ENCODE data around the gene VSTM2L. TPM values are rescaled to one million over a fixed set of nuclear protein-coding genes. Genes with fewer than 3 reads are reported as not detected.

Gene VSTM2L
- total and polyA plus RNA-seq, 2 of the 13 experiments (the other 11 are each of a cell fraction or from before 2014, with no cell fraction given): not detected

DNA sequence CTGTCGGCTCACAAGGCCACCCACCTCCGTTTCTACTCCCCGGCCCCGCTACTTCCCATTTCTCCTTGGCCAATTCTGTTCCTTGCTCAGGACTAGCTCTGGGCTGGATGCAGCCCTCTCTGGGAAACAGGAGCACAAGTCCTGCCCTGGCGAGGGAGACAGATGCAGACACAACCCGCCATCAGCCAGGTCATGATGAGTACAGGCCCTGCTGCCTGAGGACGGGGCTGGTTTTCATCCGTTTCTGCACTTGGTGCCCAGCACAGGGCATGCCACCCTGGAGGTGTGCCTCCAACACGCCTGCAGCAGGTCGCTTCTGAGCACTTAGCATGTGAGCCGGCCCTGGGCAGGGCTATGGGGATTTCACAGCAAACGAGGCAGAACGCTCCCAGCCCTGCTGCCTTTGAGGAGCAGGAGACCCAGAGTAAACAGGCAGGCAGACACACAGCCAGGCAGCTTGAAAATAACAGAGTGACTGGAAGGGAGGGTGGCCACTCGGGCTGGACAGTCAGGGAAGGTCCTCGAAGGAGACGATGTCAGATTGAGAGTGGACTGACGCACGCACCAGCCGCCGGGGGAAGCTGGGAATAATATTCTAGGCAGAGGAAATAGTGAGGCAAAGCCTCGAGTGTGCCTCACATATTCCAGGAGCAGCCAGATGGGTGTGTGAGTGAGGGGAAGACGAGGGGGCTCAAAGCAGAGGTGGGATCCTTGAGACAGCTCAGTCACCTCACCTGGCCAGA is 21.2 kb upstream of the VSTM2L start (continued):
- TF ChIP-seq, protein P1, sequence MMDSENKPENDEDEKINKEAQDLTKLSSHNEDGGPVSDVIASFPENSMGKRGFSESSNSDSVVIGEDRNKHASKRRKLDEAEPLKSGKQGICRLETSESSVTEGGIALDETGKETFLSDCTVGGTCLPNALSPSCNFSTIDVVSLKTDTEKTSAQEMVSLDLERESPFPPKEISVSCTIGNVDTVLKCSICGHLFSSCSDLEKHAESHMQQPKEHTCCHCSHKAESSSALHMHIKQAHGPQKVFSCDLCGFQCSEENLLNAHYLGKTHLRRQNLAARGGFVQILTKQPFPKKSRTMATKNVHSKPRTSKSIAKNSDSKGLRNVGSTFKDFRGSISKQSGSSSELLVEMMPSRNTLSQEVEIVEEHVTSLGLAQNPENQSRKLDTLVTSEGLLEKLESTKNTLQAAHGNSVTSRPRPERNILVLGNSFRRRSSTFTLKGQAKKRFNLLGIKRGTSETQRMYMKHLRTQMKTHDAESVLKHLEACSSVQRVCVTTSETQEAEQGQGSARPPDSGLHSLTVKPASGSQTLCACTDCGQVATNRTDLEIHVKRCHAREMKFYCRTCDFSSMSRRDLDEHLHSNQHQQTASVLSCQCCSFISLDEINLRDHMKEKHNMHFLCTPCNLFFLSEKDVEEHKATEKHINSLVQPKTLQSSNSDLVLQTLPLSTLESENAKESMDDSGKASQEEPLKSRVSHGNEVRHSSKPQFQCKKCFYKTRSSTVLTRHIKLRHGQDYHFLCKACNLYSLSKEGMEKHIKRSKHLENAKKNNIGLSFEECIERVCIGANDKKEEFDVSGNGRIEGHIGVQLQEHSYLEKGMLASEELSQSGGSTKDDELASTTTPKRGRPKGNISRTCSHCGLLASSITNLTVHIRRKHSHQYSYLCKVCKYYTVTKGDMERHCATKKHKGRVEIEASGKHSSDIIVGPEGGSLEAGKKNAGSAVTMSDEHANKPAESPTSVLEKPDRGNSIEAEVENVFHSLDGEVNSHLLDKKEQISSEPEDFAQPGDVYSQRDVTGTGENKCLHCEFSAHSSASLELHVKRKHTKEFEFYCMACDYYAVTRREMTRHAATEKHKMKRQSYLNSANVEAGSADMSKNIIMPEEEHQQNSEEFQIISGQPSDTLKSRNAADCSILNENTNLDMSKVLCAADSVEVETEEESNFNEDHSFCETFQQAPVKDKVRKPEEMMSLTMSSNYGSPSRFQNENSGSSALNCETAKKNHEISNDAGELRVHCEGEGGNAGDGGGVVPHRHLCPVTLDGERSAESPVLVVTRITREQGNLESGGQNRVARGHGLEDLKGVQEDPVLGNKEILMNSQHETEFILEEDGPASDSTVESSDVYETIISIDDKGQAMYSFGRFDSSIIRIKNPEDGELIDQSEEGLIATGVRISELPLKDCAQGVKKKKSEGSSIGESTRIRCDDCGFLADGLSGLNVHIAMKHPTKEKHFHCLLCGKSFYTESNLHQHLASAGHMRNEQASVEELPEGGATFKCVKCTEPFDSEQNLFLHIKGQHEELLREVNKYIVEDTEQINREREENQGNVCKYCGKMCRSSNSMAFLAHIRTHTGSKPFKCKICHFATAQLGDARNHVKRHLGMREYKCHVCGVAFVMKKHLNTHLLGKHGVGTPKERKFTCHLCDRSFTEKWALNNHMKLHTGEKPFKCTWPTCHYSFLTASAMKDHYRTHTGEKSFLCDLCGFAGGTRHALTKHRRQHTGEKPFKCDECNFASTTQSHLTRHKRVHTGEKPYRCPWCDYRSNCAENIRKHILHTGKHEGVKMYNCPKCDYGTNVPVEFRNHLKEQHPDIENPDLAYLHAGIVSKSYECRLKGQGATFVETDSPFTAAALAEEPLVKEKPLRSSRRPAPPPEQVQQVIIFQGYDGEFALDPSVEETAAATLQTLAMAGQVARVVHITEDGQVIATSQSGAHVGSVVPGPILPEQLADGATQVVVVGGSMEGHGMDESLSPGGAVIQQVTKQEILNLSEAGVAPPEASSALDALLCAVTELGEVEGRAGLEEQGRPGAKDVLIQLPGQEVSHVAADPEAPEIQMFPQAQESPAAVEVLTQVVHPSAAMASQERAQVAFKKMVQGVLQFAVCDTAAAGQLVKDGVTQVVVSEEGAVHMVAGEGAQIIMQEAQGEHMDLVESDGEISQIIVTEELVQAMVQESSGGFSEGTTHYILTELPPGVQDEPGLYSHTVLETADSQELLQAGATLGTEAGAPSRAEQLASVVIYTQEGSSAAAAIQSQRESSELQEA (CRISPR knock-in tag; IDR thresholded peaks at IDR 0.05; ENCODE audit: not compliant biosample characterization): no peak
- TF ChIP-seq ZNF282 (IDR thresholded peaks at IDR 0.05; ENCODE audit: partially characterized antibody) (no peak), PRPF4 (IDR thresholded peaks at IDR 0.05; ENCODE audit: low read depth, low read length, poor library complexity, severe bottlenecking) (no peak), NR2F1 (CRISPR knock-in tag; IDR thresholded peaks at IDR 0.05) (no peak), RFX5 (IDR thresholded peaks at IDR 0.05; ENCODE audit: low read depth, low read length) (no peak), CCAR2 (optimal IDR thresholded peaks at IDR 0.05; ENCODE audit: low read depth, low read length) (no peak), ATF4 (CRISPR knock-in tag; IDR thresholded peaks at IDR 0.05) (no peak), ZNF414 (CRISPR knock-in tag; IDR thresholded peaks at IDR 0.05) (0 out of 2 replicates have a peak, but pooled peaks have one; percentile 51), SATB2 (CRISPR knock-in tag; IDR thresholded peaks at IDR 0.05) (no peak), ZNF367 (CRISPR knock-in tag; IDR thresholded peaks at IDR 0.05; ENCODE audit: borderline replicate concordance) (no peak)
- TF ChIP-seq, protein P2, sequence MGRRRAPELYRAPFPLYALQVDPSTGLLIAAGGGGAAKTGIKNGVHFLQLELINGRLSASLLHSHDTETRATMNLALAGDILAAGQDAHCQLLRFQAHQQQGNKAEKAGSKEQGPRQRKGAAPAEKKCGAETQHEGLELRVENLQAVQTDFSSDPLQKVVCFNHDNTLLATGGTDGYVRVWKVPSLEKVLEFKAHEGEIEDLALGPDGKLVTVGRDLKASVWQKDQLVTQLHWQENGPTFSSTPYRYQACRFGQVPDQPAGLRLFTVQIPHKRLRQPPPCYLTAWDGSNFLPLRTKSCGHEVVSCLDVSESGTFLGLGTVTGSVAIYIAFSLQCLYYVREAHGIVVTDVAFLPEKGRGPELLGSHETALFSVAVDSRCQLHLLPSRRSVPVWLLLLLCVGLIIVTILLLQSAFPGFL (CRISPR knock-in tag; IDR thresholded peaks at IDR 0.05): 0 out of 2 replicates have a peak, but pooled peaks have one; percentile 52
- TF ChIP-seq, protein P3, sequence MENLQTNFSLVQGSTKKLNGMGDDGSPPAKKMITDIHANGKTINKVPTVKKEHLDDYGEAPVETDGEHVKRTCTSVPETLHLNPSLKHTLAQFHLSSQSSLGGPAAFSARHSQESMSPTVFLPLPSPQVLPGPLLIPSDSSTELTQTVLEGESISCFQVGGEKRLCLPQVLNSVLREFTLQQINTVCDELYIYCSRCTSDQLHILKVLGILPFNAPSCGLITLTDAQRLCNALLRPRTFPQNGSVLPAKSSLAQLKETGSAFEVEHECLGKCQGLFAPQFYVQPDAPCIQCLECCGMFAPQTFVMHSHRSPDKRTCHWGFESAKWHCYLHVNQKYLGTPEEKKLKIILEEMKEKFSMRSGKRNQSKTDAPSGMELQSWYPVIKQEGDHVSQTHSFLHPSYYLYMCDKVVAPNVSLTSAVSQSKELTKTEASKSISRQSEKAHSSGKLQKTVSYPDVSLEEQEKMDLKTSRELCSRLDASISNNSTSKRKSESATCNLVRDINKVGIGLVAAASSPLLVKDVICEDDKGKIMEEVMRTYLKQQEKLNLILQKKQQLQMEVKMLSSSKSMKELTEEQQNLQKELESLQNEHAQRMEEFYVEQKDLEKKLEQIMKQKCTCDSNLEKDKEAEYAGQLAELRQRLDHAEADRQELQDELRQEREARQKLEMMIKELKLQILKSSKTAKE (CRISPR knock-in tag; IDR thresholded peaks at IDR 0.05; ENCODE audit: borderline replicate concordance): 0 out of 2 replicates have a peak, but pooled peaks have one; percentile 15

All from HepG2 (cell line).